Breast epithelium (tissue), 3 donors: ENCODE measurements around the gene BCAS3.

Experiments
- CTCF ChIP-seq, 3 donors: fragments of 450-650 bp; IDR thresholded peaks; one replicate each; pipeline ENCODE4 v1.5.1; 2016 to 2017; ENCODE audit warnings: antibody characterized with exemption in 3 of 3, mild to moderate bottlenecking in 3 of 3, moderate library complexity in 3 of 3
- POLR2A ChIP-seq: fragments of 450-650 bp; IDR thresholded peaks from one replicate; pipeline ENCODE4 v1.6.1; 2016; ENCODE audit warnings: antibody characterized with exemption, mild to moderate bottlenecking, moderate library complexity
- POLR2AphosphoS5 ChIP-seq, 3 donors: sonication (generic); formaldehyde crosslinking; IDR thresholded peaks; one replicate each; pipeline ENCODE4 v1.6.1; 2017; ENCODE audit warnings: antibody characterized with exemption in 3 of 3

- TF ChIP-seq POLR2A (no peak), CTCF (IDR thresholded peaks at IDR 0.05) (no peak), POLR2AphosphoS5 (IDR thresholded peaks at IDR 0.05) (no peak)
Observed at GRCh38 chr17:60964160-60964559, 286.5 kb downstream of the BCAS3 start.
